Smooth muscle cell (in vitro differentiated cells): Measurements from ENCODE around the gene FNDC1. TPM values are rescaled to one million over a fixed set of nuclear protein-coding genes. Genes with fewer than 3 reads are reported as not detected.

Experiments used
- DNase-seq: peaks from one replicate; lab custom pipeline; 2025; ENCODE audit not compliant: unreplicated experiment; lab: John Stamatoyannopoulos, UW
- H2AFZ ChIP-seq: fragments of 200-600 bp; sonication (generic); 2 replicates; pipeline ENCODE4 v1.6.0; 2016; ENCODE audit warnings: antibody characterized with exemption, low read depth, mild to moderate bottlenecking
- H3F3A ChIP-seq: fragments of 200-600 bp; sonication (generic); 2 replicates; pipeline ENCODE4 v1.6.0; 2017; ENCODE audit warnings: antibody characterized with exemption, low read depth
- H3K27ac ChIP-seq: fragments of 200-600 bp; sonication (generic); 2 replicates; pipeline ENCODE4 v1.5.1; 2016; ENCODE audit warnings: low read depth, mild to moderate bottlenecking
- H3K27me3 ChIP-seq: fragments of 200-600 bp; sonication (generic); 2 replicates; pipeline ENCODE4 v1.6.1; 2016; ENCODE audit warnings: low read depth, mild to moderate bottlenecking
- H3K36me3 ChIP-seq: fragments of 200-600 bp; sonication (generic); 2 replicates; pipeline ENCODE4 v1.5.1; 2016; ENCODE audit warnings: low read depth
- H3K4me1 ChIP-seq: fragments of 200-600 bp; sonication (generic); 2 replicates; pipeline ENCODE4 v1.5.1; 2016; ENCODE audit warnings: low read depth
- H3K4me2 ChIP-seq: fragments of 200-600 bp; sonication (generic); 2 replicates; pipeline ENCODE4 v1.6.0; 2016; ENCODE audit warnings: mild to moderate bottlenecking
- H3K4me3 ChIP-seq: fragments of 200-600 bp; sonication (generic); 2 replicates; pipeline ENCODE4 v1.5.1; 2016; ENCODE audit warnings: mild to moderate bottlenecking
- H3K79me2 ChIP-seq: fragments of 200-600 bp; sonication (generic); 2 replicates; pipeline ENCODE4 v1.6.0; 2016; ENCODE audit warnings: low read depth, mild to moderate bottlenecking
- H3K9ac ChIP-seq: fragments of 200-600 bp; sonication (generic); 2 replicates; pipeline ENCODE4 v1.6.0; 2016; ENCODE audit warnings: low read depth
- H3K9me3 ChIP-seq: fragments of 200-600 bp; sonication (generic); replicated peaks from 2 replicates; pipeline ENCODE4 v1.5.1; 2016; ENCODE audit warnings: low read depth
- H4K20me1 ChIP-seq: fragments of 200-600 bp; sonication (generic); 2 replicates; pipeline ENCODE4 v1.6.0; 2016; ENCODE audit warnings: low read depth
- WGBS: methylation state at CpG from one replicate; pipeline ENCODE4 v1.1.7; 2016; ENCODE audit warnings: low lambda C conversion rate; 5-methylcytosine and 5-hydroxymethylcytosine counted together
- polyA plus RNA-seq: library from polyadenylated mRNA; unstranded; fragments of >200 nt; fragmentation: Nextera tagmentation; extraction: Ambion mirVana; gene quantifications from 2 replicates; pipeline ENCODE4 v1.2.1, GENCODE V29; 2016
- total RNA-seq: library from RNA; depleted of rRNA; stranded (reverse); fragments of >200 nt; gene quantifications from 2 replicates; pipeline ENCODE4 v1.2.3, GENCODE V29; 2014
- TF ChIP-seq, protein P1 (sequence below): fragments of 200-600 bp; sonication (generic); IDR thresholded peaks from 2 replicates; pipeline ENCODE4 v1.5.1; 2017; ENCODE audit warnings: borderline replicate concordance, mild to moderate bottlenecking, antibody characterized with exemption; ENCODE audit not compliant: insufficient read depth, poor library complexity, severe bottlenecking

The FNDC1 gene
- total and polyA plus RNA-seq, 2 experiments from 2014 or later: 0.39 TPM; not detected in 1

DNA sequence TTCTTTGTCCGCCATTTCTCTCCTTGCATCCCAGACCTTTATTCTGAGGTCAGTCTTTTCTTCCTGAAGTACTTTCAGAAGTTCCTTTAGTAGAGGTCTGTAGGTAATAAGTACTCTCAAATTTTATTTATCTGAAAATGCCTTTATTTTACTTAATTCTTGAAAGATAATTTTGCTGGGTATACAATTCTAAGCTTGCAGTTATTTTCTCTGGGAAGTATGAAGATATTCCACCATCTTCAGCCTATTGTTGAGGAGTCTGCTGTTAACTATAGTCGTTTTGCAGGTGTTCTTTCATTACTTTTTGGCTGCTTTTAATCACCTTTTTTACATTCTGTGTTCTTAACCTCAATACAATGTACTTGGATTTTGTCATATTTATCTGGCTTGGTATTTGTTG lies 13.5 kb upstream of the FNDC1 start:
- Histone ChIP-seq H3K9me3 (peaks cover 8% of the 10 kb centered on the region), H3K9ac (no peak overlapping the region), H4K20me1 (no peaks in the 10 kb centered on the region), H3K4me2 (no peak overlapping the region), H3K4me1 (no peaks in the 10 kb centered on the region), H2AFZ (no peak overlapping the region), H3K79me2 (no peaks in the 10 kb centered on the region), H3K4me3 (no peak overlapping the region), H3K27me3 (no peaks in the 10 kb centered on the region), H3K27ac (no peak overlapping the region), H3F3A (no peaks in the 10 kb centered on the region), H3K36me3 (no peaks in the 10 kb centered on the region)
- WGBS: 56% methylated on average over 2 of the region's 2 CpGs
- no peak for DNase-seq
- TF ChIP-seq, protein P1, sequence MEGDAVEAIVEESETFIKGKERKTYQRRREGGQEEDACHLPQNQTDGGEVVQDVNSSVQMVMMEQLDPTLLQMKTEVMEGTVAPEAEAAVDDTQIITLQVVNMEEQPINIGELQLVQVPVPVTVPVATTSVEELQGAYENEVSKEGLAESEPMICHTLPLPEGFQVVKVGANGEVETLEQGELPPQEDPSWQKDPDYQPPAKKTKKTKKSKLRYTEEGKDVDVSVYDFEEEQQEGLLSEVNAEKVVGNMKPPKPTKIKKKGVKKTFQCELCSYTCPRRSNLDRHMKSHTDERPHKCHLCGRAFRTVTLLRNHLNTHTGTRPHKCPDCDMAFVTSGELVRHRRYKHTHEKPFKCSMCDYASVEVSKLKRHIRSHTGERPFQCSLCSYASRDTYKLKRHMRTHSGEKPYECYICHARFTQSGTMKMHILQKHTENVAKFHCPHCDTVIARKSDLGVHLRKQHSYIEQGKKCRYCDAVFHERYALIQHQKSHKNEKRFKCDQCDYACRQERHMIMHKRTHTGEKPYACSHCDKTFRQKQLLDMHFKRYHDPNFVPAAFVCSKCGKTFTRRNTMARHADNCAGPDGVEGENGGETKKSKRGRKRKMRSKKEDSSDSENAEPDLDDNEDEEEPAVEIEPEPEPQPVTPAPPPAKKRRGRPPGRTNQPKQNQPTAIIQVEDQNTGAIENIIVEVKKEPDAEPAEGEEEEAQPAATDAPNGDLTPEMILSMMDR: no peak

DNA sequence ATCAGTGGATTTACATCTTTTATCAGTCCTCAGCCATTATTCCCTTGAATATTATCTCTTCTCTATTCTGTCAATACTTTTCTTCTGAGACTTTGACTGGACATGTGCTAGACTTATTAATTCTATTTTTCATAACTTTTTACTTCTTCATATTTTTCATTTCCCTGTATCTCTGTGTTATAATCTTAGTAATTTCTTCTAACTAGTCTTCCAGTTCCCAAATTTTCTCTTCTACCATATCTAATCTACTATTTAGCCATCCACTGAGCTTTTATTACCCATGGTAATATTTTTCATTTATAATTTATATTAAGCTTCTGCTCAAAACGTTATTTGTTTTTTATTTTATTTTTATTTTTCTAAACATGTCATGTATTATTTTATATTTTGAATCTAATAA lies 13.1 kb upstream of the FNDC1 start:
- Histone ChIP-seq H3K4me3 (no peak overlapping the region), H4K20me1 (no peaks in the 10 kb centered on the region), H3K27me3 (no peaks in the 10 kb centered on the region), H3K36me3 (no peaks in the 10 kb centered on the region), H2AFZ (no peak overlapping the region), H3K4me2 (no peak overlapping the region), H3K4me1 (no peaks in the 10 kb centered on the region), H3K79me2 (no peaks in the 10 kb centered on the region), H3F3A (no peaks in the 10 kb centered on the region), H3K27ac (no peak overlapping the region), H3K9me3 (peaks cover 8% of the 10 kb centered on the region), H3K9ac (no peak overlapping the region)
- 61% methylated on average over 1 of the region's 1 CpG for WGBS
- TF ChIP-seq, protein P1: no peak
- no peak for DNase-seq

DNA sequence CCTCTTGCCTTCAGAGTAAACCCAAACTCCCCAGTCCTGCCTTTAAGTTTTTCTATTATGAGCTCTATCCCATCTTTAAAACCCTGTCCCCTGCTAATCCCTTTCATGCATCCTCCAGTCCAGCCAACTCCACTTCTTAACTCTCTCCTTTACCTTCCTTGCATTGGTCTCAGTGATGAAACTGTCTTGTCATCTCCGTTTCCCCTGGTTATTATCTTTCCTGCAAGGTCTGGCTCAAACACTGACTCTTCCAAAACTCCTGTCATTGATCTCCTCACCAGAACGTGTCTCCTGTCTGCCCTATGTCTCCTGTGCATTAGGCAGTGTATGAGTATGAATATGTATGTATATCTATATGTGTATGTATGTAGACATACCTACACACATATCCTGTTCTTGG lies 11.8 kb upstream of the FNDC1 start:
- Histone ChIP-seq H3K9ac (no peak overlapping the region), H3K36me3 (no peaks in the 10 kb centered on the region), H3K4me2 (no peak overlapping the region), H3K4me1 (no peaks in the 10 kb centered on the region), H3K4me3 (no peak overlapping the region), H3K9me3 (peaks cover 8% of the 10 kb centered on the region), H2AFZ (no peak overlapping the region), H4K20me1 (no peaks in the 10 kb centered on the region), H3F3A (no peaks in the 10 kb centered on the region), H3K27me3 (no peaks in the 10 kb centered on the region), H3K27ac (no peak overlapping the region), H3K79me2 (no peaks in the 10 kb centered on the region)
- WGBS: 66% methylated on average over 2 of the region's 2 CpGs
- TF ChIP-seq, protein P1: no peak
- DNase-seq: no peak

DNA sequence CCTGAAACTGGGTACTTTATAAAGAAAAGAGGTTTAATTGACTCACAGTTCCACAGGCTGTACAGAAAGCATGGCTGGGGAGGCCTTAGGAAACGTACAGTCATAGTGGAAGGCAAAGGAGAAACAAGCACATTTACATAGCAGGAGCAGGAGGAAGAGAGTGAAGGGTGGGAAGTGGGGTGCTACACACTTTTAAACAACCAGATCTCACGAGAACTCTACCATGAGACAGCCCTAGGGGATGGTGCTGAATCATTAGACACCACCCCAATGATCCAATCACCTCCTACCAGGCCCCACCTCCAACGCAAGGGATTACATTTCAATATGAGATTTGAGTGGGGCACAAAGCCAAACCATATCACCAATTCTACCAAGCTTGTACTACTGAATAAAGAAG lies 7.4 kb upstream of the FNDC1 start:
- no peak overlapping the region for H3K4me3 ChIP-seq
- H3K27me3 ChIP-seq: peaks cover 7% of the 10 kb centered on the region
- 53% methylated on average over 3 of the region's 3 CpGs for WGBS
- DNase-seq: no peak
- H3K4me1 ChIP-seq: no peaks in the 10 kb centered on the region
- H3K9ac ChIP-seq: no peak overlapping the region
- H3K4me2 ChIP-seq: no peak overlapping the region
- no peaks in the 10 kb centered on the region for H3K79me2 ChIP-seq
- no peak overlapping the region for H3K27ac ChIP-seq
- TF ChIP-seq, protein P1: no peak
- no peaks in the 10 kb centered on the region for H3K36me3 ChIP-seq
- no peaks in the 10 kb centered on the region for H4K20me1 ChIP-seq
- no peaks in the 10 kb centered on the region for H3F3A ChIP-seq
- H3K9me3 ChIP-seq: no peaks in the 10 kb centered on the region
- no peak overlapping the region for H2AFZ ChIP-seq
